Neural cell (in vitro differentiated cells): ENCODE data around the gene GLS2. TPM values are rescaled to one million over a fixed set of nuclear protein-coding genes. Genes with fewer than 3 reads are reported as not detected.

ENCODE experiments used
- H2AFZ ChIP-seq: fragments of 200-600, 300-800 bp; sonication (generic), shearing (Covaris generic); 2 replicates; pipeline ENCODE4 v1.6.0; 2014; ENCODE audit warnings: low read depth, mild to moderate bottlenecking, antibody characterized with exemption, low read length, moderate library complexity
- H3F3A ChIP-seq: fragments of 200-600 bp; shearing (Covaris generic); 2 replicates; pipeline ENCODE4 v1.6.1; 2016; ENCODE audit warnings: mild to moderate bottlenecking, moderate library complexity, mixed read lengths, antibody characterized with exemption, low read length; ENCODE audit not compliant: insufficient read depth, poor library complexity, severe bottlenecking
- H3K27ac ChIP-seq: fragments of 200-600, 300-800 bp; sonication (generic), shearing (Covaris generic); 2 replicates; pipeline ENCODE4 v1.5.1; 2014; ENCODE audit warnings: mild to moderate bottlenecking, low read length, moderate library complexity
- H3K27me3 ChIP-seq: fragments of 300-800, 200-600 bp; sonication (generic), shearing (Covaris generic); 2 replicates; pipeline ENCODE4 v1.6.0; 2014; ENCODE audit warnings: mild to moderate bottlenecking, low read depth, low read length, moderate library complexity; ENCODE audit not compliant: insufficient read depth
- H3K36me3 ChIP-seq: fragments of 300-800, 200-600 bp; sonication (generic), shearing (Covaris generic); 2 replicates; pipeline ENCODE4 v1.5.1; 2014; ENCODE audit warnings: mild to moderate bottlenecking, antibody characterized with exemption, low read length, moderate library complexity; ENCODE audit not compliant: insufficient read depth
- H3K4me2 ChIP-seq: fragments of 300-800, 200-600 bp; sonication (generic), shearing (Covaris generic); 2 replicates; pipeline ENCODE4 v1.6.0; 2014; ENCODE audit warnings: mild to moderate bottlenecking, low read length
- H3K4me3 ChIP-seq: fragments of 300-800, 200-600 bp; sonication (generic), shearing (Covaris generic); 2 replicates; pipeline ENCODE4 v1.5.1; 2014; ENCODE audit warnings: mild to moderate bottlenecking, low read length, moderate library complexity
- H3K79me2 ChIP-seq: fragments of 200-600 bp; shearing (Covaris generic); replicated peaks from 2 replicates; pipeline ENCODE4 v1.6.0; 2014; ENCODE audit warnings: mild to moderate bottlenecking, low read length, moderate library complexity; ENCODE audit not compliant: insufficient read depth
- H3K9ac ChIP-seq: fragments of 300-800, 200-600 bp; sonication (generic), shearing (Covaris generic); 2 replicates; pipeline ENCODE4 v1.6.1; 2016; ENCODE audit warnings: mild to moderate bottlenecking, low read length, mixed read lengths
- H3K9me2 ChIP-seq: fragments of 200-600 bp; shearing (Covaris generic); 2 replicates; pipeline ENCODE4 v1.6.1; 2016; ENCODE audit warnings: mild to moderate bottlenecking, low read length, mixed read lengths; ENCODE audit not compliant: insufficient read depth
- H3K9me3 ChIP-seq: fragments of 200-600, 300-800 bp; sonication (generic), shearing (Covaris generic); 2 replicates; pipeline ENCODE4 v1.6.1; 2016; ENCODE audit warnings: mild to moderate bottlenecking, mixed run types, low read length, moderate library complexity, mixed read lengths
- H4K20me1 ChIP-seq: fragments of 200-600 bp; shearing (Covaris generic); 2 replicates; pipeline ENCODE4 v1.6.1; 2016; ENCODE audit warnings: mild to moderate bottlenecking, mixed run types; ENCODE audit not compliant: insufficient read depth
- EP300 ChIP-seq: fragments of 450-650 bp; conservative IDR thresholded peaks from 2 replicates; pipeline ENCODE4 v1.6.1; 2014; ENCODE audit warnings: antibody characterized with exemption, mild to moderate bottlenecking, moderate library complexity; ENCODE audit not compliant: poor library complexity, severe bottlenecking
- EZH2 ChIP-seq: fragments of 200-600, 300-800 bp; shearing (Covaris generic), sonication (generic); IDR thresholded peaks from 2 replicates; pipeline ENCODE4 v1.6.1; 2014; ENCODE audit warnings: antibody characterized with exemption, low read length, borderline replicate concordance, mild to moderate bottlenecking; ENCODE audit not compliant: insufficient read depth, poor library complexity, severe bottlenecking
- MXI1 ChIP-seq: fragments of 450-650 bp; conservative IDR thresholded peaks from 2 replicates; pipeline ENCODE4 v1.6.1; 2014; ENCODE audit warnings: antibody characterized with exemption, mild to moderate bottlenecking; ENCODE audit not compliant: poor library complexity, severe bottlenecking
- POLR2AphosphoS5 ChIP-seq: IDR thresholded peaks from 2 replicates; pipeline ENCODE4 v1.6.1; 2012
- RAD21 ChIP-seq: fragments of 450-650 bp; conservative IDR thresholded peaks from 2 replicates; pipeline ENCODE4 v1.6.1; 2014; ENCODE audit warnings: antibody characterized with exemption, mild to moderate bottlenecking, moderate library complexity
- SMC3 ChIP-seq: fragments of 450-650 bp; conservative IDR thresholded peaks from 2 replicates; pipeline ENCODE4 v1.6.1; 2014; ENCODE audit warnings: antibody characterized with exemption, mild to moderate bottlenecking, moderate library complexity; ENCODE audit not compliant: poor library complexity
- TAF1 ChIP-seq: IDR thresholded peaks from 2 replicates; pipeline ENCODE4 v1.6.1; 2012; ENCODE audit warnings: low read depth
- polyA plus RNA-seq: library from polyadenylated mRNA; depleted of rRNA; stranded (reverse); fragments of >200 nt; gene quantifications from 2 replicates; pipeline ENCODE4 v1.2.3, GENCODE V29; 2014
- TF ChIP-seq, protein P1 (sequence below): IDR thresholded peaks from 2 replicates; pipeline ENCODE4 v1.6.1; 2012; ENCODE audit warnings: borderline replicate concordance
- TF ChIP-seq, protein P2 (sequence below): fragments of 450-650 bp; IDR thresholded peaks from 2 replicates; pipeline ENCODE4 v1.5.1; 2014; ENCODE audit warnings: antibody characterized with exemption, mild to moderate bottlenecking, moderate library complexity; ENCODE audit not compliant: poor library complexity, severe bottlenecking

Gene GLS2
- polyA plus RNA-seq, 1 donor from 2014 or later = 7.4 TPM

DNA sequence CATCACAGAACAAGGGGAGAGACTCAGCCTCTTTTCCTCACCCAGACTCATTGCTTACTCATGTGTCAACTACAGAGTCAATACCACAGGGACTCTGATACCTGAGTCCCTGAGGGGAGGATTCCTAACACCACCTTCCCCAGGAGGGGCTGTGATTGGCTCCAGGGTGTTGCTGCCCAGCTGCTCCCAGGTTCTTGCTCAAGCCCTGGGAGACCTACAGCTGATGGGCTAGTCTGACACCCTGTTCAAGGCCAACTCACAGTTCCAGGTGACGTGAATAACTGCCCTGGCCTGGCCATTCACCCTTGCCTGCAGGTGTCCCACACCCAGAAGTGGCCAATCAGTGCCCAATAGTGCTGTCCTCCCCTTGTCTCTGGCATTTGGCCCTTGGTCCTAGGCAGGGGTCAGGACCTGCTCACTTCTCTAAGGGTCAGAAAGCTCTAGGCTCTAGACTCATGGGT lies 11.0 kb downstream of the GLS2 start:
- H4K20me1 ChIP-seq = no peaks in the 10 kb centered on the region
- no peak for TF ChIP-seq MXI1
- no peak for TF ChIP-seq RAD21
- H3K79me2 ChIP-seq = no peaks in the 10 kb centered on the region
- no peaks in the 10 kb centered on the region for H3K9me2 ChIP-seq
- H3K9me3 ChIP-seq = no peaks in the 10 kb centered on the region
- H3F3A ChIP-seq = no peaks in the 10 kb centered on the region
- H3K27ac ChIP-seq = no peak overlapping the region
- H2AFZ ChIP-seq = no peak overlapping the region
- no peak overlapping the region for H3K4me2 ChIP-seq
- H3K9ac ChIP-seq = no peak overlapping the region
- no peak overlapping the region for H3K4me3 ChIP-seq
- H3K27me3 ChIP-seq = no peaks in the 10 kb centered on the region
- peaks cover 3% of the 10 kb centered on the region for H3K36me3 ChIP-seq

- Histone ChIP-seq H3K27me3 (no peaks in the 10 kb centered on the region), H3K4me2 (no peak overlapping the region), H3F3A (no peaks in the 10 kb centered on the region), H3K9me2 (no peaks in the 10 kb centered on the region), H3K9me3 (no peaks in the 10 kb centered on the region), H3K36me3 (peaks cover 3% of the 10 kb centered on the region), H4K20me1 (no peaks in the 10 kb centered on the region), H3K4me3 (no peak overlapping the region), H3K27ac (no peak overlapping the region), H3K9ac (no peak overlapping the region), H3K79me2 (no peaks in the 10 kb centered on the region), H2AFZ (no peak overlapping the region)
- TF ChIP-seq SMC3 (no peak), MXI1 (no peak), POLR2AphosphoS5 (no peak), TAF1 (no peak), EZH2 (no peak), EP300 (no peak), RAD21 (no peak)
- TF ChIP-seq, protein P1, sequence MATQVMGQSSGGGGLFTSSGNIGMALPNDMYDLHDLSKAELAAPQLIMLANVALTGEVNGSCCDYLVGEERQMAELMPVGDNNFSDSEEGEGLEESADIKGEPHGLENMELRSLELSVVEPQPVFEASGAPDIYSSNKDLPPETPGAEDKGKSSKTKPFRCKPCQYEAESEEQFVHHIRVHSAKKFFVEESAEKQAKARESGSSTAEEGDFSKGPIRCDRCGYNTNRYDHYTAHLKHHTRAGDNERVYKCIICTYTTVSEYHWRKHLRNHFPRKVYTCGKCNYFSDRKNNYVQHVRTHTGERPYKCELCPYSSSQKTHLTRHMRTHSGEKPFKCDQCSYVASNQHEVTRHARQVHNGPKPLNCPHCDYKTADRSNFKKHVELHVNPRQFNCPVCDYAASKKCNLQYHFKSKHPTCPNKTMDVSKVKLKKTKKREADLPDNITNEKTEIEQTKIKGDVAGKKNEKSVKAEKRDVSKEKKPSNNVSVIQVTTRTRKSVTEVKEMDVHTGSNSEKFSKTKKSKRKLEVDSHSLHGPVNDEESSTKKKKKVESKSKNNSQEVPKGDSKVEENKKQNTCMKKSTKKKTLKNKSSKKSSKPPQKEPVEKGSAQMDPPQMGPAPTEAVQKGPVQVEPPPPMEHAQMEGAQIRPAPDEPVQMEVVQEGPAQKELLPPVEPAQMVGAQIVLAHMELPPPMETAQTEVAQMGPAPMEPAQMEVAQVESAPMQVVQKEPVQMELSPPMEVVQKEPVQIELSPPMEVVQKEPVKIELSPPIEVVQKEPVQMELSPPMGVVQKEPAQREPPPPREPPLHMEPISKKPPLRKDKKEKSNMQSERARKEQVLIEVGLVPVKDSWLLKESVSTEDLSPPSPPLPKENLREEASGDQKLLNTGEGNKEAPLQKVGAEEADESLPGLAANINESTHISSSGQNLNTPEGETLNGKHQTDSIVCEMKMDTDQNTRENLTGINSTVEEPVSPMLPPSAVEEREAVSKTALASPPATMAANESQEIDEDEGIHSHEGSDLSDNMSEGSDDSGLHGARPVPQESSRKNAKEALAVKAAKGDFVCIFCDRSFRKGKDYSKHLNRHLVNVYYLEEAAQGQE = no peak
- TF ChIP-seq, protein P2, sequence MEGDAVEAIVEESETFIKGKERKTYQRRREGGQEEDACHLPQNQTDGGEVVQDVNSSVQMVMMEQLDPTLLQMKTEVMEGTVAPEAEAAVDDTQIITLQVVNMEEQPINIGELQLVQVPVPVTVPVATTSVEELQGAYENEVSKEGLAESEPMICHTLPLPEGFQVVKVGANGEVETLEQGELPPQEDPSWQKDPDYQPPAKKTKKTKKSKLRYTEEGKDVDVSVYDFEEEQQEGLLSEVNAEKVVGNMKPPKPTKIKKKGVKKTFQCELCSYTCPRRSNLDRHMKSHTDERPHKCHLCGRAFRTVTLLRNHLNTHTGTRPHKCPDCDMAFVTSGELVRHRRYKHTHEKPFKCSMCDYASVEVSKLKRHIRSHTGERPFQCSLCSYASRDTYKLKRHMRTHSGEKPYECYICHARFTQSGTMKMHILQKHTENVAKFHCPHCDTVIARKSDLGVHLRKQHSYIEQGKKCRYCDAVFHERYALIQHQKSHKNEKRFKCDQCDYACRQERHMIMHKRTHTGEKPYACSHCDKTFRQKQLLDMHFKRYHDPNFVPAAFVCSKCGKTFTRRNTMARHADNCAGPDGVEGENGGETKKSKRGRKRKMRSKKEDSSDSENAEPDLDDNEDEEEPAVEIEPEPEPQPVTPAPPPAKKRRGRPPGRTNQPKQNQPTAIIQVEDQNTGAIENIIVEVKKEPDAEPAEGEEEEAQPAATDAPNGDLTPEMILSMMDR = no peak
These were observed 11.8 kb downstream of the GLS2 start for GRCh38 chr12:56476143-56476542.

GRCh38 chr12:56474389-56474788 lies 13.6 kb downstream of the GLS2 start:
- no peaks in the 10 kb centered on the region for H3F3A ChIP-seq
- H3K79me2 ChIP-seq = peaks cover 4% of the 10 kb centered on the region
- no peaks in the 10 kb centered on the region for H4K20me1 ChIP-seq
- H3K36me3 ChIP-seq = peaks cover 3% of the 10 kb centered on the region
- no peak overlapping the region for H3K9ac ChIP-seq
- TF ChIP-seq EP300 (no peak), TAF1 (no peak), SMC3 (no peak), POLR2AphosphoS5 (no peak), RAD21 (no peak), EZH2 (no peak), MXI1 (no peak)
- TF ChIP-seq, protein P2 = no peak
- TF ChIP-seq, protein P1 = no peak
- no peaks in the 10 kb centered on the region for H3K27me3 ChIP-seq
- no peak overlapping the region for H2AFZ ChIP-seq
- no peaks in the 10 kb centered on the region for H3K9me3 ChIP-seq
- H3K27ac ChIP-seq = no peak overlapping the region
- H3K4me2 ChIP-seq = no peak overlapping the region
- no peaks in the 10 kb centered on the region for H3K9me2 ChIP-seq
- H3K4me3 ChIP-seq = no peak overlapping the region
